HepG2 (cell line): ENCODE data around the gene OPA3. TPM values are rescaled to one million over a fixed set of nuclear protein-coding genes. Genes with fewer than 3 reads are reported as not detected.

ENCODE experiments used
- ATF3 ChIP-seq: sonication (generic); formaldehyde crosslinking; IDR thresholded peaks from 2 replicates; pipeline ENCODE4 v1.4.0; 2020; ENCODE audit warnings: missing genetic modification reagents
- CHD4 ChIP-seq: fragments of 200-600 bp; sonication (generic); IDR thresholded peaks from 2 replicates; pipeline ENCODE4 v1.7.0; 2017; ENCODE audit warnings: mild to moderate bottlenecking, low read length, borderline replicate concordance
- DR1 ChIP-seq: sonication (generic); formaldehyde crosslinking; IDR thresholded peaks from 2 replicates; pipeline ENCODE4 v1.8.0; 2021; ENCODE audit warnings: mild to moderate bottlenecking, missing genetic modification reagents, inconsistent platforms
- FOXJ3 ChIP-seq: sonication (generic); formaldehyde crosslinking; IDR thresholded peaks from 2 replicates; pipeline ENCODE4 v1.4.0; 2020; ENCODE audit warnings: missing genetic modification reagents, mild to moderate bottlenecking, borderline replicate concordance
- HNRNPK ChIP-seq: fragments of 200-400 bp; formaldehyde crosslinking; IDR thresholded peaks from 2 replicates; pipeline ENCODE4 v1.6.1; 2018; ENCODE audit warnings: low read length, low read depth, moderate library complexity, mild to moderate bottlenecking; ENCODE audit not compliant: poor library complexity, severe bottlenecking
- HOXA9 ChIP-seq: sonication (generic); formaldehyde crosslinking; IDR thresholded peaks from 2 replicates; pipeline ENCODE4 v1.8.1; 2022; ENCODE audit warnings: missing genetic modification reagents, mild to moderate bottlenecking, moderate library complexity, borderline replicate concordance
- MTF1 ChIP-seq: sonication (generic); formaldehyde crosslinking; IDR thresholded peaks from 2 replicates; pipeline ENCODE4 v1.5.0; 2020; ENCODE audit warnings: missing genetic modification reagents
- MXD4 ChIP-seq: IDR thresholded peaks from 2 replicates; pipeline ENCODE4 v1.6.1; 2016; ENCODE audit warnings: mild to moderate bottlenecking, missing biosample characterization, missing genetic modification reagents
- NFE2L2 ChIP-seq: fragments of 150-350 bp; IDR thresholded peaks from 2 replicates; pipeline ENCODE4 v1.6.1; 2014; ENCODE audit warnings: low read length
- NONO ChIP-seq, 2 experiments: fragments of 450-650 bp in 1 of 2; sonication (generic) in 1 of 2; formaldehyde crosslinking in 1 of 2; IDR thresholded peaks in 1 of 2; conservative IDR thresholded peaks in 1 of 2; 2 replicates each; pipeline versions ENCODE4 v1.6.1 to v1.8.0; 2017 to 2022; ENCODE audit warnings: mild to moderate bottlenecking in 1 of 2, missing genetic modification reagents in 1 of 2, moderate library complexity in 1 of 2
- PREB ChIP-seq: sonication (generic); formaldehyde crosslinking; IDR thresholded peaks from 2 replicates; pipeline ENCODE4 v1.4.0; 2020; ENCODE audit warnings: missing genetic modification reagents
- RARG ChIP-seq: sonication (generic); formaldehyde crosslinking; IDR thresholded peaks from 2 replicates; pipeline ENCODE4 v1.4.0; 2020; ENCODE audit warnings: low read depth, mild to moderate bottlenecking, missing genetic modification reagents
- TBP ChIP-seq: sonication (generic); formaldehyde crosslinking; IDR thresholded peaks from 2 replicates; pipeline ENCODE4 v1.5.0; 2020; ENCODE audit warnings: missing genetic modification reagents
- TFE3 ChIP-seq: IDR thresholded peaks from 2 replicates; pipeline ENCODE4 v1.6.1; 2016
- ZFP36L1 ChIP-seq: sonication (generic); formaldehyde crosslinking; IDR thresholded peaks from 2 replicates; pipeline ENCODE4 v1.8.0; 2022; ENCODE audit warnings: mild to moderate bottlenecking, missing genetic modification reagents, moderate library complexity
- ZKSCAN1 ChIP-seq: fragments of 150-350 bp; IDR thresholded peaks from 2 replicates; pipeline ENCODE4 v1.6.1; 2014; ENCODE audit warnings: low read length
- ZNF12 ChIP-seq: sonication (generic); formaldehyde crosslinking; IDR thresholded peaks from 2 replicates; pipeline ENCODE4 v1.5.0; 2020; ENCODE audit warnings: missing genetic modification reagents
- ZNF251 ChIP-seq: sonication (generic); formaldehyde crosslinking; IDR thresholded peaks from 2 replicates; pipeline ENCODE4 v1.9.0; 2021; ENCODE audit warnings: mild to moderate bottlenecking, missing genetic modification reagents
- ZNF275 ChIP-seq: sonication (generic); formaldehyde crosslinking; IDR thresholded peaks from 2 replicates; pipeline ENCODE4 v1.8.0; 2022; ENCODE audit warnings: missing genetic modification reagents, mild to moderate bottlenecking, inconsistent platforms, borderline replicate concordance
- ZNF674 ChIP-seq: sonication (generic); formaldehyde crosslinking; IDR thresholded peaks from 2 replicates; pipeline ENCODE4 v1.5.0; 2020; ENCODE audit warnings: low read depth, mild to moderate bottlenecking, missing genetic modification reagents
- ZNF737 ChIP-seq: sonication (generic); formaldehyde crosslinking; IDR thresholded peaks from 2 replicates; pipeline ENCODE4 v1.5.0; 2020; ENCODE audit warnings: missing genetic modification reagents, mild to moderate bottlenecking, borderline replicate concordance
- ZNF766 ChIP-seq: sonication (generic); formaldehyde crosslinking; IDR thresholded peaks from 2 replicates; pipeline ENCODE4 v1.5.0; 2020; ENCODE audit warnings: missing genetic modification reagents, borderline replicate concordance
- ZNF841 ChIP-seq: sonication (generic); formaldehyde crosslinking; IDR thresholded peaks from 2 replicates; pipeline ENCODE4 v1.8.1; 2023; ENCODE audit warnings: missing genetic modification reagents, borderline replicate concordance
- ZNF850 ChIP-seq: sonication (generic); formaldehyde crosslinking; conservative IDR thresholded peaks from 2 replicates; pipeline ENCODE4 v1.9.0; 2021; ENCODE audit warnings: mild to moderate bottlenecking, missing genetic modification reagents
- ZSCAN20 ChIP-seq: sonication (generic); formaldehyde crosslinking; IDR thresholded peaks from 2 replicates; pipeline ENCODE4 v1.4.0; 2020; ENCODE audit warnings: missing genetic modification reagents, mild to moderate bottlenecking, borderline replicate concordance
- ZSCAN22 ChIP-seq: sonication (generic); formaldehyde crosslinking; IDR thresholded peaks from 2 replicates; pipeline ENCODE4 v1.4.0; 2020; ENCODE audit warnings: mild to moderate bottlenecking, missing genetic modification reagents
- polyA plus RNA-seq, 8 experiments: library from polyadenylated mRNA; depleted of rRNA in 3 of 8; stranded (reverse) in 7 of 8; unstranded in 1 of 8; fragments of >200 nt; fragmentation: Illumina TruSeq in 4 of 8; extraction: Trizol in 4 of 8; gene quantifications; 2 replicates each; pipeline versions ENCODE4 v1.2.1 to v1.2.3, GENCODE V29; 2011 to 2016; ENCODE audit warnings: low read depth in 4 of 8, missing spikeins in 1 of 8, mixed read lengths in 1 of 8; ENCODE audit not compliant: insufficient read depth in 1 of 8
- total RNA-seq, 5 experiments: library from RNA; depleted of rRNA; stranded (reverse); fragments of >200 nt; fragmentation: Illumina TruSeq; extraction: Trizol; gene quantifications; 2 replicates each; pipeline ENCODE4 v1.2.3, GENCODE V29; 2016; ENCODE audit warnings: low read depth in 1 of 5

OPA3 gene
- total and polyA plus RNA-seq, 2 of the 13 experiments (the other 11 are each of a cell fraction or from before 2014, with no cell fraction given), result 8.3 to 17.7 TPM

- TF ChIP-seq PREB (CRISPR knock-in tag) (no peak), NFE2L2 (no peak), FOXJ3 (CRISPR knock-in tag) (no peak), TBP (CRISPR knock-in tag) (no peak), ZNF12 (CRISPR knock-in tag) (no peak), ZFP36L1 (CRISPR knock-in tag) (0 out of 2 replicates have a peak, but pooled peaks have one; percentile 28), ZSCAN22 (no peak), ZNF737 (CRISPR knock-in tag) (no peak), NONO (IDR thresholded peaks at IDR 0.05) (no peak), NONO (CRISPR knock-in tag; conservative IDR thresholded peaks at IDR 0.05) (no peak), ZSCAN20 (peak; percentile 69; the same call in 1 of the 2 replicates), ZNF674 (CRISPR knock-in tag) (no peak), MTF1 (CRISPR knock-in tag) (0 out of 2 replicates have a peak, but pooled peaks have one; percentile 17), RARG (no peak), HOXA9 (CRISPR knock-in tag) (no peak), MXD4 (CRISPR knock-in tag) (peak; percentile 72), ZNF850 (no peak), ATF3 (no peak), ZKSCAN1 (no peak), DR1 (CRISPR knock-in tag) (peak; percentile 51), CHD4 (no peak), ZNF251 (CRISPR knock-in tag) (no peak), ZNF841 (CRISPR knock-in tag) (no peak), HNRNPK (peak; percentile 48), ZNF766 (CRISPR knock-in tag) (0 out of 2 replicates have a peak, but pooled peaks have one; percentile 42), ZNF275 (CRISPR knock-in tag) (0 out of 2 replicates have a peak, but pooled peaks have one; percentile 44), TFE3 (CRISPR knock-in tag) (peak; percentile 67; the same call in 1 of the 2 replicates)
These were observed 88.2 kb downstream of the OPA3 start (continued) for GRCh38 chr19:45496349-45496953.
